T-helper 1 cell (primary cell): ENCODE data around the gene C14orf132.

Experiments used
- DNase-seq, 5 donors: peaks; one replicate each; pipeline ENCODE4 v3.0.0-alpha.2; 2012 to 2020

C14orf132 gene

GRCh38 chr14:96040828-96041371 lies 1.7 kb downstream of the C14orf132 start:
- no peak for DNase-seq

DNA sequence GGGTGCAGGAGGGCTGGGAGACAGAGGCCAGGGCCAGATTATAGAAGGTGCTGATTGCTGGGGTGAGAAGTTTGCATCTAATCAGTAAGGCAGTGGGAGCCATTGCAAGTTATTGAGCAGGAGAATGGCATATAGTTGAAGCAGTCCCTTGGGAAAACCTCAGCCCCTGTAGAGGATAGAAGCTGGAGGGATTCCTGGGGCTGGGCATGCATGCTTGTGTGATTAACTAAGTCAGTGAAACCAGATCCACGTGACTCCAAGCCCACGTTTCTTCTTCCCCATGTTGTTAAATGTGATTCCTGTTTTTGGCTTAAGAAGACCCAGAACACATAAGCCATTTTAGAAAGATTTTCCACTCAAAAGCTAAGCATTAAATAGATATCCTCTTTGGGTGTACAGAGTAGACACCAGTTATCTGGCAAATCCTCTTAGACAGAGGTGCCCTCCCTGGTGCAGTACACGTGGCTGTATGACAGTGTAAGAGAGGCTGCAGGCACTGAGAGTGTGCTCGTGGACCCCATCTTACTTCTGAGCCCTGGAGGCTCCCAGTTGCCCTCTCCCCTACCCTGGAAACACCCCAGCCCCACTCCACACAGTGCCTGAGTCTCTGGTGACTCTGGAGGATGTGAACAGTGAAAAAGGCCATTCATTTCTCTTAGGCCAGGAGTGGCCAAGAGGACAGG lies 3.2 kb downstream of the C14orf132 start:
- no peak for DNase-seq

GRCh38 chr14:96046630-96047029 lies 7.5 kb downstream of the C14orf132 start:
- no peak for DNase-seq

GRCh38 chr14:96047101-96047500 lies 7.9 kb downstream of the C14orf132 start:
- DNase-seq, result no peak

- no peak for DNase-seq
Observed at GRCh38 chr14:96049932-96050331, 10.8 kb downstream of the C14orf132 start.

GRCh38 chr14:96050482-96050881 lies 11.3 kb downstream of the C14orf132 start:
- no peak for DNase-seq

GRCh38 chr14:96051231-96051630 lies 12.1 kb downstream of the C14orf132 start:
- DNase-seq, result no peak

GRCh38 chr14:96051642-96052540 lies 12.7 kb downstream of the C14orf132 start:
- DNase-seq, result no peak

DNA sequence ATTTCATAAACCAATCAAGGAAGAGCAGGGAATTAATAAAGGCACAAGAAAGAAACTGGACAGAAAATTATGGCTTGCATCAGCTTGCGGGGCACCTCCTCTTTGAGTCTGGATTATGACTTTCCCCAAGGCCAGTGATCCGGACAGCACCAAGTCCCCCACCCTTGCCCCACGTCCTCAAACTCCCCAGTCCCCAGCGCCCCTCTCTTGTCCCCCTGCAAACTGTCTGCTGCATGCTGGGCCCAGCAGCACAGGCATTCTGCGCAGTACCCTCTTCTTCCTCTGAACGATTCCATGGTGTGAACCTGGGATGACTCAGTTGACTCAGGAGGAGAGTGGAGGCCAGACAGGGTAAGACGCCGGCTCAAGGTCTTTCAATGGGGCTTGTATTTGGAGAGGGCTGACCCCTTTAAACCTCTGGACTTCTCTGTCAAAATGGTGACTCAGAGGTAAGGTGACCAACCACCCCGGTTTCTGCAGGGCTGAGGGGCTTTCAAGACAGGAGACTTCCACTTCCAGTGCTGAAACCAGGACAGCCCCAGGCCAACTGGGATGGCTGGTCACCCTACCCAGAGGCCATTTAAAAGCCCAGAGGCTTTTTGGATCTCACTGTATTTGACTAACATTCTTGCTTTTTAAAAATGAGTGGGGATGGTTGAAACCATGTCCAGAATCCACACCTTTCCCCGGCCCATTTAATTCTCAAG lies 13.5 kb downstream of the C14orf132 start:
- DNase-seq, result no peak

GRCh38 chr14:96053248-96053599 lies 14.1 kb downstream of the C14orf132 start:
- no peak for DNase-seq

- no peak for DNase-seq
Observed at GRCh38 chr14:96053600-96054381, 14.6 kb downstream of the C14orf132 start.

GRCh38 chr14:96054661-96055060 lies 15.5 kb downstream of the C14orf132 start:
- no peak for DNase-seq

DNA sequence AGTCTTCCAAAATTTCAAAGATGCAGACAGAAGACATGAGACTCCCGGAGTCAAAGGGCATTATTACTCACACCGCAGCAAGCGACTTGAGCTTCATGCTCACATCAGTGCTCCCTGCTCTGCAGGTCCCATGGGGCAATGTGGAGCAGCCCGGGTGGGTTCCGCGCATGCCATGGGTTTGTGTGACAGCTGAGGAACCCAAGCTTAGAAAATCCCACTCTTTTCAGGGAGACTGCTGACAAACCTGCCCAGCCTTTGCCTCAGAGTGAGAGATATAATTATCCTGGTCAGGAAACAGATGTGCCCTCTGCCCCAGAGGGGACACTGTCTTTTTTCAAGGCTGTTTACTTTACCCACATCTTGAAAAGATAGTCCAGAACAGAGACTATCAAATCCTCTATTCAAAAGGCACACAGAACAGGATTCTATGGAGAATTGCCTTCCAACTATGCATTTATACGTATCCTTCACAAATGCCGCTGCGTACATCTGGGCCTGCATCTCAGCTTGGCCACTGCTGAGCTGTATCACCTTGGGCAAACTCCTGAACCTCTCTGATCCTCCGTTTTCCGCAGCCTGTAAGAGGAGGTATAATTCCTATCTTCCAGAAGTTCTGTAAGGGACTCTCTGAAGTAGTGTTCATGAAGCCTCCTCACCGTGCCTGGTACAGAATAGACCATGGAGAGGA lies 16.0 kb downstream of the C14orf132 start:
- no peak for DNase-seq

- DNase-seq, result no peak
Observed at GRCh38 chr14:96055753-96056508, 16.8 kb downstream of the C14orf132 start.

GRCh38 chr14:96056509-96057422 lies 17.6 kb downstream of the C14orf132 start:
- DNase-seq, result no peak

- DNase-seq, result no peak
Observed at GRCh38 chr14:96057738-96058137, 18.6 kb downstream of the C14orf132 start.

GRCh38 chr14:96058576-96059200 lies 19.5 kb downstream of the C14orf132 start:
- DNase-seq, result no peak

GRCh38 chr14:96059519-96060135 lies 20.5 kb downstream of the C14orf132 start:
- DNase-seq, result no peak
